Psoas muscle (tissue), 8 donors: ENCODE measurements around the gene DGUOK. TPM values are rescaled to one million over a fixed set of nuclear protein-coding genes. Genes with fewer than 3 reads are reported as not detected.

ENCODE experiments used
- ATAC-seq, 4 donors: fragments of 200-7000 bp; cut with Tn5 transposase; one replicate each; pipeline ENCODE4 v1.9.1; 2020; ENCODE audit warnings: moderate library complexity in 3 of 4, mild to moderate bottlenecking in 2 of 4
- DNase-seq, 2 donors: peaks; one replicate each; pipeline ENCODE4 v3.0.0-alpha.2; 2020
- H3K27ac ChIP-seq: fragments of 200-600 bp; one replicate; pipeline ENCODE4 v1.8.0; 2022
- H3K27me3 ChIP-seq, 3 donors: fragments of 200-600 bp in 1 of 3; one replicate each; pipeline versions ENCODE4 v1.6.1 to v1.8.0; 2013 to 2022; ENCODE audit warnings: low read length in 2 of 3, mild to moderate bottlenecking in 2 of 3, moderate library complexity in 1 of 3; ENCODE audit not compliant: insufficient read depth in 3 of 3
- H3K36me3 ChIP-seq, 2 donors: fragments of 200-600 bp in 1 of 2; one replicate each; pipeline versions ENCODE4 v1.6.1 to v1.8.0; 2013 to 2022; ENCODE audit warnings: low read depth in 1 of 2, mild to moderate bottlenecking in 1 of 2, moderate library complexity in 1 of 2; ENCODE audit not compliant: insufficient read depth in 1 of 2
- H3K4me1 ChIP-seq: fragments of 200-600 bp; one replicate; pipeline ENCODE4 v1.8.0; 2022
- H3K4me3 ChIP-seq: fragments of 200-600 bp; one replicate; pipeline ENCODE4 v1.8.0; 2022; ENCODE audit warnings: mild to moderate bottlenecking
- H3K9me3 ChIP-seq: fragments of 200-600 bp; one replicate; pipeline ENCODE4 v1.8.0; 2022
- CTCF ChIP-seq: fragments of 200-600 bp; IDR thresholded peaks from one replicate; pipeline ENCODE4 v1.8.0; 2022; ENCODE audit warnings: antibody characterized with exemption
- WGBS, 3 donors: extraction: QIAGEN DNeasy Blood & Tissue Kit; methylation state at CpG; one replicate each; pipeline versions ENCODE4 v1.1.6 to v1.1.7; 2013; 5-methylcytosine and 5-hydroxymethylcytosine counted together
- intact Hi-C, 2 donors: fragments of 100-400 bp; cut with DNase I; formaldehyde crosslinking; loops; one replicate each; pipeline versions ENCODE4 v1.11.0 to v1.14.2; 2022
- polyA plus RNA-seq, 3 donors: library from polyadenylated mRNA; stranded (reverse); fragments of 200-250 nt; gene quantifications; one replicate each; pipeline ENCODE4 v1.2.3, GENCODE V29; 2013
- total RNA-seq, 4 donors: library from RNA; stranded (reverse); fragmentation: NEBNext Ultra II Directional in 2 of 4; extraction: Animal tissue kit (Norgen Biotek cat#: 25700) in 2 of 4; gene quantifications; one replicate each; pipeline versions ENCODE4 v1.2.1 to v1.2.4, GENCODE V29; 2021 to 2023
- donor health status: healthy with polysubstance abuse.
- donor health status: DM: no; HTN: no; CAD: no; lungs with moderate emphysema.
- donor health status: Bipolar disorder and iron deficiency.
- donor health status: healthy.
- donor health status: DM: yes; HTN: yes; CAD: no.
- donor health status: DM: no; HTN: no; CAD: no.
- donor health status: DM: no; HTN: no; CAD: no.
- donor health status: DM: yes; HTN: yes; CAD: no.

The DGUOK gene
- total and polyA plus RNA-seq, 7 donors, result 12.9 to 74.2 (median 22.3) TPM

GRCh38 chr2:73976803-73977202, 50.1 kb downstream of the DGUOK start:
- Histone ChIP-seq H3K9me3 (no peaks in the 10 kb centered on the region), H3K27me3 (peaks cover 0 to 2% (median 0%) of the 10 kb centered on the region in 3 donors), H3K4me3 (no peak overlapping the region), H3K36me3 (no peaks in the 10 kb centered on the region), H3K27ac (no peak overlapping the region), H3K4me1 (peaks cover 8% of the 10 kb centered on the region)
- intact Hi-C loops, result no loop called here
- TF ChIP-seq CTCF, result no peak
- DNase-seq (no peak), ATAC-seq (no peak)
- WGBS, 3 donors, result 94 to 100% (median 98%) methylated on average over 1 of the region's 1 CpG

DNA sequence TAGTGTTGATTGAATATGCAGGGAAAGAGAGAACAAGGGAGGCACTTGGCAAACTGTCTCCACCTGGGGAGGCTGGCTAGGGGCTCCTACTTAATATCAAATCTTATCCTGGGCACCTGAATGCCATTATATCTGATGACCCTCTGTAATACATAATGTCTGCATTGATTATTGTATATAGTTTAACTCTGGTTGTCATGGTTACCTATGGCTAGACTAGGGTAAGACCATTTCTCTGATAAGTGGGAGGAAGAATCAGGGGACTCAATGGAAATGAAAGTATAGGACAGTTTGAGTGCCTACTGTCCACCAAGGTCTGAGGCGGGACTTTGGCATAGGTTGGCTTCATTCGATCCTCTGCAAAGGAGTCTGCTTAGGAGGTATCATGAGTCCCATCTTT, 50.8 kb downstream of the DGUOK start:
- no peak for ATAC-seq
- 92 to 100% (median 94%) methylated on average over 2 of the region's 2 CpGs for WGBS, 3 donors
- intact Hi-C loops, result no loop called here

GRCh38 chr2:73979021-73979420, 52.3 kb downstream of the DGUOK start:
- peaks cover 0 to 2% (median 0%) of the 10 kb centered on the region in 3 donors for H3K27me3 ChIP-seq
- no peak overlapping the region for H3K4me3 ChIP-seq
- no peak overlapping the region for H3K27ac ChIP-seq
- no peak for ATAC-seq
- 61 to 69% (median 68%) methylated on average over 5 of the region's 5 CpGs for whole genome bisulfite sequencing, 3 donors
- peaks cover 26% of the 10 kb centered on the region for H3K4me1 ChIP-seq
- no peaks in the 10 kb centered on the region for H3K9me3 ChIP-seq
- TF ChIP-seq CTCF, result no peak
- no peaks in the 10 kb centered on the region for H3K36me3 ChIP-seq
- intact Hi-C loops, result no loop called here
- no peak for DNase-seq

More for the DNA sequence above, 50.8 kb downstream of the DGUOK start:
- no peak for TF ChIP-seq CTCF
- no peak overlapping the region for H3K4me3 ChIP-seq
- H3K36me3 ChIP-seq, result no peaks in the 10 kb centered on the region
- no peak overlapping the region for H3K27ac ChIP-seq
- no peak for DNase-seq
- peaks cover 0 to 2% (median 0%) of the 10 kb centered on the region in 3 donors for H3K27me3 ChIP-seq
- peaks cover 12% of the 10 kb centered on the region for H3K4me1 ChIP-seq
- H3K9me3 ChIP-seq, result no peaks in the 10 kb centered on the region

DNA sequence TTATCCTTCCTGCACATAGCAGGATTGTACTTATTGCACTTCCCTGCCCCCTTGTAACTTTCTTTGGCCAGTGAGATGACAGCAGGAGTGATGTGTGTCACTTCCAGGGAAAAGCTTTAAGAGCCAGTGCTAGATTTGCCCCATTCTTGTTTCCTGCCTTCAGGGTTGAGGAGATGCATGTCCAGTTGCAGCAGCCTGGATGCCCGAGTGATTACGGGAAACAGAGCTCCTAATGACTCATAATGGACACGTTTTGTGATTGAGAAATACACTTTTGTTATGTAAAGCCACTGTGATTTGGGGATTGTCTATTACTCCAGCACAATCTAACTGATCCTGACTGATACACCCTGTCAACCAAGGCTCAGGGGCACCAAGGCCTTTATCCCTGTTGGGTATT, 53.0 kb downstream of the DGUOK start:
- H3K27me3 ChIP-seq, result peaks cover 0 to 2% (median 0%) of the 10 kb centered on the region in 3 donors
- no peak overlapping the region for H3K27ac ChIP-seq
- no peaks in the 10 kb centered on the region for H3K9me3 ChIP-seq
- no peaks in the 10 kb centered on the region for H3K36me3 ChIP-seq
- intact Hi-C loops, result loop anchor here in 1 of 2 donors (5.0 to 10.0 kb wide), 2 partner anchors 52 to 155 kb away; partner anchors contain the start of genes DGUOK and STAMBP
- DNase-seq (peak in 1 of 2 donors; percentile 31), ATAC-seq (no peak)
- H3K4me1 ChIP-seq, result peaks cover 29% of the 10 kb centered on the region
- no peak for TF ChIP-seq CTCF
- WGBS, 3 donors, result 60 to 64% (median 64%) methylated on average over 3 of the region's 3 CpGs
- no peak overlapping the region for H3K4me3 ChIP-seq

GRCh38 chr2:73980566-73980965, 53.9 kb downstream of the DGUOK start:
- Histone ChIP-seq H3K27me3 (peaks cover 0 to 2% (median 0%) of the 10 kb centered on the region in 3 donors), H3K4me1 (peaks cover 29% of the 10 kb centered on the region), H3K4me3 (peak overlapping the region; percentile 61), H3K9me3 (no peaks in the 10 kb centered on the region), H3K27ac (no peak overlapping the region), H3K36me3 (no peaks in the 10 kb centered on the region)
- intact Hi-C loops, result loop anchor here in 1 of 2 donors (5.0 to 10.0 kb wide), 2 partner anchors 53 to 156 kb away; partner anchors contain the start of genes DGUOK and STAMBP
- no peak for ATAC-seq
- no peak for DNase-seq
- 93 to 97% (median 96%) methylated on average over 2 of the region's 2 CpGs for WGBS, 3 donors
- TF ChIP-seq CTCF, result no peak
